Activated naive CD8-positive, alpha-beta T cell treated with anti-CD3 and anti-CD28 coated beads, Interleukin-2, amount 50 U/mL, for 24 hours (primary cell): ENCODE measurements around the gene PDE1A.

Source experiments
- ATAC-seq: fragments of 150-1000 bp; cut with Tn5 transposase; one replicate; pipeline ENCODE4 v1.10.0; 2021
- DNase-seq: peaks from one replicate; pipeline ENCODE4 v3.0.0; 2021
- H3K27ac Mint-ChIP-seq: one replicate; pipeline ENCODE4 v1.8.0; 2021; ENCODE audit warnings: mild to moderate bottlenecking, mixed read lengths
- H3K27me3 Mint-ChIP-seq: one replicate; pipeline ENCODE4 v1.8.0; 2021; ENCODE audit warnings: mixed read lengths
- H3K36me3 Mint-ChIP-seq: one replicate; pipeline ENCODE4 v1.8.0; 2021; ENCODE audit warnings: low read depth, mixed read lengths
- H3K4me1 Mint-ChIP-seq: one replicate; pipeline ENCODE4 v1.8.0; 2021; ENCODE audit warnings: mixed read lengths
- H3K4me3 Mint-ChIP-seq: one replicate; pipeline ENCODE4 v1.8.0; 2021; ENCODE audit warnings: mild to moderate bottlenecking, moderate library complexity, mixed read lengths
- H3K9me3 Mint-ChIP-seq: one replicate; pipeline ENCODE4 v1.8.0; 2021; ENCODE audit warnings: mixed read lengths

The PDE1A gene

GRCh38 chr2:182426918-182427240, at the start of gene PDE1A:
Gene PDE1A, minus strand, starts transcription at chr2:182427036.
- H3K4me3 Mint-ChIP-seq = no peak within 1 kb of the TSS
- H3K36me3 Mint-ChIP-seq = no peaks in the 10 kb centered on the region
- H3K27ac Mint-ChIP-seq = no peak within 1 kb of the TSS
- no peak for ATAC-seq
- no peak for DNase-seq
- no peaks in the 10 kb centered on the region for H3K27me3 Mint-ChIP-seq
- no peaks in the 10 kb centered on the region for H3K4me1 Mint-ChIP-seq
- peaks cover 5% of the 10 kb centered on the region for H3K9me3 Mint-ChIP-seq

GRCh38 chr2:182473635-182474034, 46.8 kb upstream of the PDE1A start:
- H3K36me3 Mint-ChIP-seq = no peaks in the 10 kb centered on the region
- no peaks in the 10 kb centered on the region for H3K27me3 Mint-ChIP-seq
- H3K4me1 Mint-ChIP-seq = no peaks in the 10 kb centered on the region
- H3K27ac Mint-ChIP-seq = no peak overlapping the region
- ATAC-seq (no peak), DNase-seq (no peak)
- peaks cover 13% of the 10 kb centered on the region for H3K9me3 Mint-ChIP-seq
- no peak overlapping the region for H3K4me3 Mint-ChIP-seq

- Mint-ChIP-seq H3K9me3 (peaks cover 18% of the 10 kb centered on the region), H3K4me1 (no peaks in the 10 kb centered on the region), H3K36me3 (no peaks in the 10 kb centered on the region), H3K27me3 (no peaks in the 10 kb centered on the region), H3K4me3 (no peak overlapping the region), H3K27ac (no peak overlapping the region)
- ATAC-seq (no peak), DNase-seq (no peak)
These were observed 36.9 kb upstream of the PDE1A start for GRCh38 chr2:182463760-182464159.

GRCh38 chr2:182456784-182457183, 29.9 kb upstream of the PDE1A start:
- no peak for ATAC-seq
- Mint-ChIP-seq H3K9me3 (peaks cover 4% of the 10 kb centered on the region), H3K36me3 (no peaks in the 10 kb centered on the region), H3K4me1 (no peaks in the 10 kb centered on the region), H3K27ac (no peak overlapping the region), H3K27me3 (no peaks in the 10 kb centered on the region), H3K4me3 (no peak overlapping the region)
- no peak for DNase-seq

- DNase-seq (no peak), ATAC-seq (no peak)
- H3K27me3 Mint-ChIP-seq = no peaks in the 10 kb centered on the region
- H3K27ac Mint-ChIP-seq = no peak overlapping the region
- H3K4me3 Mint-ChIP-seq = no peak overlapping the region
- H3K4me1 Mint-ChIP-seq = no peaks in the 10 kb centered on the region
- H3K9me3 Mint-ChIP-seq = no peaks in the 10 kb centered on the region
- no peaks in the 10 kb centered on the region for H3K36me3 Mint-ChIP-seq
These were observed 25.7 kb upstream of the PDE1A start for GRCh38 chr2:182452456-182452990.

GRCh38 chr2:182448371-182448770, 21.5 kb upstream of the PDE1A start:
- Mint-ChIP-seq H3K9me3 (peaks cover 5% of the 10 kb centered on the region), H3K4me1 (no peaks in the 10 kb centered on the region), H3K4me3 (no peak overlapping the region), H3K36me3 (no peaks in the 10 kb centered on the region), H3K27ac (no peak overlapping the region), H3K27me3 (no peaks in the 10 kb centered on the region)
- ATAC-seq (no peak), DNase-seq (no peak)

- Mint-ChIP-seq H3K27ac (no peak overlapping the region), H3K9me3 (peaks cover 8% of the 10 kb centered on the region)
- no peak for DNase-seq
These were observed 21.0 kb upstream of the PDE1A start for GRCh38 chr2:182447863-182448262.

GRCh38 chr2:182447163-182447562, 20.3 kb upstream of the PDE1A start:
- Mint-ChIP-seq H3K9me3 (peaks cover 8% of the 10 kb centered on the region), H3K27me3 (no peaks in the 10 kb centered on the region), H3K27ac (no peak overlapping the region), H3K4me1 (no peaks in the 10 kb centered on the region), H3K4me3 (no peak overlapping the region), H3K36me3 (no peaks in the 10 kb centered on the region)
- DNase-seq (no peak), ATAC-seq (no peak)

More at GRCh38 chr2:182447863-182448262, 21.0 kb upstream of the PDE1A start:
- Mint-ChIP-seq H3K36me3 (no peaks in the 10 kb centered on the region), H3K4me1 (no peaks in the 10 kb centered on the region), H3K4me3 (no peak overlapping the region), H3K27me3 (no peaks in the 10 kb centered on the region)
- no peak for ATAC-seq

GRCh38 chr2:182446087-182446486, 19.3 kb upstream of the PDE1A start:
- DNase-seq (no peak), ATAC-seq (no peak)
- Mint-ChIP-seq H3K4me1 (no peaks in the 10 kb centered on the region), H3K36me3 (no peaks in the 10 kb centered on the region), H3K9me3 (peaks cover 8% of the 10 kb centered on the region), H3K27ac (no peak overlapping the region), H3K27me3 (no peaks in the 10 kb centered on the region), H3K4me3 (no peak overlapping the region)

- Mint-ChIP-seq H3K27ac (no peak overlapping the region), H3K4me3 (no peak overlapping the region), H3K27me3 (no peaks in the 10 kb centered on the region), H3K9me3 (peaks cover 8% of the 10 kb centered on the region), H3K36me3 (no peaks in the 10 kb centered on the region), H3K4me1 (no peaks in the 10 kb centered on the region)
- DNase-seq (no peak), ATAC-seq (no peak)
These were observed 18.6 kb upstream of the PDE1A start for GRCh38 chr2:182445391-182445965.

- DNase-seq = no peak
- ATAC-seq = no peak
- no peaks in the 10 kb centered on the region for H3K36me3 Mint-ChIP-seq
- no peaks in the 10 kb centered on the region for H3K27me3 Mint-ChIP-seq
- H3K27ac Mint-ChIP-seq = no peak overlapping the region
- H3K9me3 Mint-ChIP-seq = peaks cover 8% of the 10 kb centered on the region
- H3K4me3 Mint-ChIP-seq = no peak overlapping the region
- H3K4me1 Mint-ChIP-seq = no peaks in the 10 kb centered on the region
These were observed 18.0 kb upstream of the PDE1A start for GRCh38 chr2:182444806-182445205.

GRCh38 chr2:182444170-182444569, 17.3 kb upstream of the PDE1A start:
- no peak for ATAC-seq
- Mint-ChIP-seq H3K4me3 (no peak overlapping the region), H3K4me1 (no peaks in the 10 kb centered on the region), H3K27me3 (no peaks in the 10 kb centered on the region), H3K9me3 (peaks cover 10% of the 10 kb centered on the region), H3K27ac (no peak overlapping the region), H3K36me3 (no peaks in the 10 kb centered on the region)
- DNase-seq = no peak

GRCh38 chr2:182436252-182436651, 9.4 kb upstream of the PDE1A start:
- Mint-ChIP-seq H3K27ac (no peak overlapping the region), H3K36me3 (no peaks in the 10 kb centered on the region), H3K27me3 (no peaks in the 10 kb centered on the region), H3K4me1 (no peaks in the 10 kb centered on the region), H3K9me3 (peaks cover 6% of the 10 kb centered on the region), H3K4me3 (no peak overlapping the region)
- DNase-seq = no peak
- ATAC-seq = no peak

GRCh38 chr2:182435754-182436153, 8.9 kb upstream of the PDE1A start:
- no peak for DNase-seq
- Mint-ChIP-seq H3K27me3 (no peaks in the 10 kb centered on the region), H3K4me1 (no peaks in the 10 kb centered on the region), H3K27ac (no peak overlapping the region), H3K9me3 (peaks cover 10% of the 10 kb centered on the region), H3K36me3 (no peaks in the 10 kb centered on the region), H3K4me3 (no peak overlapping the region)
- ATAC-seq = no peak

GRCh38 chr2:182432051-182432450, 5.2 kb upstream of the PDE1A start:
- Mint-ChIP-seq H3K9me3 (peaks cover 5% of the 10 kb centered on the region), H3K4me1 (no peaks in the 10 kb centered on the region), H3K4me3 (no peak overlapping the region), H3K27ac (no peak overlapping the region), H3K27me3 (no peaks in the 10 kb centered on the region), H3K36me3 (no peaks in the 10 kb centered on the region)
- ATAC-seq (no peak), DNase-seq (no peak)

GRCh38 chr2:182428476-182428875, 1.6 kb upstream of the PDE1A start:
- H3K27ac Mint-ChIP-seq = no peak overlapping the region
- H3K4me1 Mint-ChIP-seq = no peaks in the 10 kb centered on the region
- H3K36me3 Mint-ChIP-seq = no peaks in the 10 kb centered on the region
- no peaks in the 10 kb centered on the region for H3K27me3 Mint-ChIP-seq
- no peak overlapping the region for H3K4me3 Mint-ChIP-seq
- no peak for DNase-seq
- H3K9me3 Mint-ChIP-seq = peaks cover 5% of the 10 kb centered on the region
- ATAC-seq = no peak
